ENCODE data around the gene KCNH2.

DNA sequence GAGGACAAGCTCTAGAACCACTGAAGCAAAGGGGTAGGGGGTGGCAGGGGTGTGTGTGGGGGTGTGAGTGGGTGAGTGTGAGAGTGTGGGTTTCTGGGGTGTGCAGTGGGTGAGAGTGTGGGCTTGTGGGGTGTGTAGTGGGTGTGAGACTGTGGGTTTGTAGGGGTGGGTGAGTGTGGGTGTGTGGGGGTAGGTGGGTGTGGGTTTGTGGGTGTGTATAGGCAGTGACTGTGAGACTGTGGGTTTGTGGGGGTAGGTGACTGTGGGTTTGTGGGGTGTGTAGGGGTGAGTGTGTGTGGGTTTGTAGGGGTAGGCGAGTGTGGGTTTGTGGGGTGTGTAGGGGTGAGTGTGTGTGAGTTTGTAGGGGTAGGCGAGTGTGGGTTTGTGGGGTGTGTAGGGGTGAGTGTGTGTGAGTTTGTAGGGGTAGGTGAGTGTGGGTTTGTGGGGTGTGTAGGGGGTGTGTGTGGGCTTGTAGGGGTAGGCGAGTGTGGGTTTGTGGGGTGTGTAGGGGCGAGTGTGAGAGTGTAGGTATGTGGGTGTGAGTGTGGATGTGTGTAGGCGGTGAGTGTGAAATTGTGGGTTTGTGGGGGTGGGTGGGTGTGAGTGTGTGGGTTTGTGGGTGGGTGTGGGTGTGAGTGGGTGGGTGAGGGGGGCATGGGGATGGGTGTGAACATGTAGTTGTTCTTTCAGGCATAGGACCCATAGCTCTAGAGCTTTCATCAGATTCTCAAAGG lies 21.5 kb upstream of the KCNH2 start:
- no peak for TF ChIP-seq CTCF (IDR thresholded peaks at IDR 0.05; ENCODE audit: low read depth, low read length, missing input control)
- TF ChIP-seq, protein P1, sequence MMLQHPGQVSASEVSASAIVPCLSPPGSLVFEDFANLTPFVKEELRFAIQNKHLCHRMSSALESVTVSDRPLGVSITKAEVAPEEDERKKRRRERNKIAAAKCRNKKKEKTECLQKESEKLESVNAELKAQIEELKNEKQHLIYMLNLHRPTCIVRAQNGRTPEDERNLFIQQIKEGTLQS (IDR thresholded peaks at IDR 0.05) = no peak
- no peak for TF ChIP-seq MAX (IDR thresholded peaks at IDR 0.05)
- TF ChIP-seq TAF1 (conservative IDR thresholded peaks at IDR 0.05) = no peak
- no peak for TF ChIP-seq HNF4G (IDR thresholded peaks at IDR 0.05)
- TF ChIP-seq GABPA (IDR thresholded peaks at IDR 0.05 in 1 of 2, conservative IDR thresholded peaks at IDR 0.05 in 1 of 2) = no peak
- no peak for TF ChIP-seq RAD21 (IDR thresholded peaks at IDR 0.05)
